GM21619 (cell line): ENCODE measurements around the gene RPA3.

Experiments
- ATAC-seq: cut with Tn5 transposase; IDR thresholded peaks from one replicate; pipeline ENCODE4 v1.9.1; 2021; ENCODE audit not compliant: unreplicated experiment

RPA3 gene

GRCh38 chr7:7612519-7612918 is 105.9 kb downstream of the RPA3 start:
- no peak for ATAC-seq

- ATAC-seq, result no peak
Measured at GRCh38 chr7:7609330-7609729, 109.1 kb downstream of the RPA3 start.

- ATAC-seq, result no peak
Measured at GRCh38 chr7:7607010-7607409, 111.4 kb downstream of the RPA3 start.

GRCh38 chr7:7596176-7596575 is 122.2 kb downstream of the RPA3 start:
- no peak for ATAC-seq

- ATAC-seq, result no peak
Measured at GRCh38 chr7:7595451-7595850, 123.0 kb downstream of the RPA3 start.
